ENCODE data around the gene KLHL21.
A peak's percentile ranks its signal among the peaks of the same experiment; 100 is the strongest.
"Not testable (repeated sequence)": the region's sequence is repeated elsewhere in the genome, so short reads cannot be mapped to it uniquely, and the experiment has no call there.

The KLHL21 gene

DNA sequence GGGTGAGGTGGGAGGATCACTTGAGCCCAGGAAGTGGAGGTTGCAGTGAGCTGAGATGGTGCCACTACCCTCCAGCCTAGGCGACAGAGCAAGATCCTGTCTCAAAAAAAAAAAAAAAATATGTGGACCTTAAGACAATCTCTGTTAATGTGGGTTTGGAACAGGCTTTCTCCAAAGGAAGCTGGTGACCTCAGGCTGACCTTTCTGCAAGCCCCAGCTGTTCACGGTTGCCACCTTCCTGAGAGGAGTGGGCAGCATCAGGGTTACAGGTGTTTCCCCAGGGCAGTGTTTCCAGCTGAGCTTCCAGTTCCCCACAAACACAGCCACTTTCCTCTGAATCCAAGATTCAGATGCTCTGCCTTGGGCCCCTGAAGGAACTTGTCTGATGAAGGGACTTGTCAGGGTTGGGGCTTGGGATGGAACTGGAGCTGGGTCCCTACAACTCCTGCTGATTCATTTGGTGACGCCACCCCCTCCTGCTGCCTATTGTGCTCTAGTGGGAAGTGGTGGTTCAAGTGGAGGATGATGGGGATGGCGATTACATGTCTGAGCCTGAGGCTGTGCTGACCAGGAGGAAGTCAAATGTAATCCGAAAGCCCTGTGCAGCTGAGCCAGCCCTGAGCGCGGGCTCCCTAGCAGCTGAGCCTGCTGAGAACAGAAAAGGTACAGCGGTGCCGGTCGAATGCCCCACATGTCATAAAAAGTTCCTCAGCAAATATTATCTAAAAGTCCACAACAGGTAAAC, 20.9 kb downstream of the KLHL21 start:
- no peak for DNase-seq

- no peak for DNase-seq
These were observed 21.9 kb downstream of the KLHL21 start for GRCh38 chr1:6580593-6581409.

DNA sequence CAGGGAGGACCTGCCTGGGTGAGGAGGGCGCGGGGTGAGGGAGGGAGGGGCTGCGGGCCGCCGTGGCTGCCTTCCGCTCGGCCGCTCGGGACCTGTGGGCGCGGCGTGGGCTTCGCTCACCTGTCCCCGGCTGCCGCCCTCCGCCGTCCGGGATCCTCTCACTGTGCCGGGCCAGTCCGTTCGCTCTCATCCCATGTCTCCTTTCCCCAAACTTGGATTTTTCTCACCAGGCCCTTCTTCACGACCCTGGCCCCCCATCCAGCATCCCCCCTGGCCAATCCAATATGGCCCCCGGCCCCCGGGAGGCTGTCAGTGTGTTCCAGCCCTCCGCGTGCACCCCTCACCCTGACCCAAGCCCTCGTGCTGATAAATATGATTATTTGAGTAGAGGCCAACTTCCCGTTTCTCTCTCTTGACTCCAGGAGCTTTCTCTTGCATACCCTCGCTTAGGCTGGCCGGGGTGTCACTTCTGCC, 22.5 kb downstream of the KLHL21 start:
- DNase-seq: no peak

GRCh38 chr1:6579374-6580118, 23.1 kb downstream of the KLHL21 start, which contains the start of gene ZBTB48:
Gene ZBTB48 (plus strand): TSS chr1:6579994. CDS start chr1:6580610, 616 bp downstream.
- peak; percentile 98 for DNase-seq

GRCh38 chr1:6578624-6579373, 23.9 kb downstream of the KLHL21 start:
- no peak for DNase-seq

DNA sequence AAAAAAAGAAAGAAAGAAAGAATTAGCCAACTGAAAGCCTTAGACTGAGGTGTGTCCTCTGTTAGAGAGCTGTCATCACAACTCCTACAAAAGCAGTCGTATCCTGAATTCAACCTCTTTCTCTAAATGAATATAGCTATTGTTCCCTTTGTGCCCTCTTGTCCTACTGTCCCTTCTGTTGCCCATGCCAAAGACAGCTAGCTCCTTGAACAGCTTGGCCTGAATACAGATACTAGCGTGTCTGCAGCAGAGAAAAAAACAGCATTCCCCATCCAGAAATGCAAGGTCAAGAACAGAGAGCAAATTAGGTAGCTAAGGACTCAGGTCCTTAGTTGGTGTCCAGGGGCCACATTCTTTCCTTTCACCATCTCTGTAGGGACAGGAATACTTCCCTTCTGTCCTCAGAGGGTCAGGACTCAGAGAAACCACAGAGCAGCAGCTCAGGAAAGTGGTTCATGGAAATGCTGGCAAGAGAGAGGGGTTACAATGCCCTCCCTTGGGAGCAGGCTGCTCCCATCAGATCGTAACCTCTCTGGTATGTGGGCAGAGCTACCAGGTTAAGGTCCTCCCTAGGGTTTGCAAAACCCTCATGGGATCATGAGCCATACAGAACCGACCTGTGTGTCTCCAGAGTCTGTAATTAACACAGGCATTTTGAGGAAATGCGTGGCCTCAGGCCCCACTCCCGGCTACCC, 24.7 kb downstream of the KLHL21 start:
- no peak for DNase-seq

GRCh38 chr1:6574818-6575217, 27.9 kb downstream of the KLHL21 start:
- DNase-seq: no peak

DNA sequence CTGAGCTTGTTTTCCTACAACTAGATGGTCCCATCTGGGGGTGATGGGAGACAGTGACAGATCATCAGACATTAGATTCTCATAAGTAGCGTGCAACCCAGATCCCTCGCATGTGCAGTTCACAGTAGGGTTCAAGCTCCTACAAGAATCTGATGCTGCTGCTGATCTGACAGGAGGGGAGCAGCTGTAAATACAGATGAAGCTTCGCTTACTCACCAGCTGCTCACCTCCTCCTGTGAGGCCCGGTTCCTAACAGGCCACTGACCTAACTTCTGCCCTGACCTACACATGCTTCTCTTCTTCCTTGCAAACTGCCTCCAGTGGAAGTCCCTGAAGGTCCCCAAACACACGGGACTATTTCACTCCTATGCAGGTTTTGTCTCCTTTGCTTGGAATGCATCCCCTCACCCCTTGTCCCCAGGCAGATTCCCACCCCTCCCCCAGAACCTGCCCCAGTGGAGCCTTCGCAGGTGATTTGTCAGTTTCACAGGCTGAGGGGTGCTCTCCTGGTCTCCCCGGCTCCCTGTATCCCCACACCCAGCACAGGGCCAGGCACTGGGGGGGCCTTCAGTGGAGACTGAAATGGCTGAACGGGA, 28.5 kb downstream of the KLHL21 start:
- DNase-seq: no peak

DNA sequence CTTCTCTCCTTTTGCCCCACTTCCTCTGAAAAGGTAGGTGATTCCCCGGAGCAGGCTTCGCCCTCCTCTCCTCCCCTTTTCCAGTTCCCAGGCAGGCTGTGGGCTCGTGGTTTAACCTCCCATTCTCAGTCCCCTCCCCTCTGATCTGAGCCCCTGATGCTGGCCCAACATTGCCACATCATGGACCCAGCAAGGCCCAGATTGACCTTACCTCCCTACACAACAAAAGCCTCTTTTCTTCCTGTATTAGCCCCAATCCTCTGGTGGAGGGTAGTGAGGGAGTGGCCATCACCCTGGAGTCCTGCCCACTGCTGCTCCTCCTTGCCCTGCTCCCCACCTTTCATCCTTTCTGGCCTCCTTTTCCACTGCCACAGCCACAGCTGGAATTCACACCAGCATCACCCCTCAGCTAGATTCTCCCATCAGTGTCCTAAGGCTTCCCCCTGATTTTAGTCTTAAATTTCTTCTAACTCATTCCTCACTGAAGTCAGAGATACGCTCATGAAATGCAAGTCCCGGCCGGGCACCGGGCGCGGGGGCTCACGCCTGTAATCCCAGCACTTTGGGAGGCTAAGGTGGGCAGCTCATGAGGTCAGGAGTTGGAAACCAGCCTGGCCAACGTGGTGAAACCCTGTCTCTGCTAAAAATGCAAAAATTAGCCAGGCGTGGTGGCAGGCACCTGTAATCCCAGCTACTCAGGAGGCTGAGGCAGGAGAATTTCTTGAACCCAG, 29.9 kb downstream of the KLHL21 start:
- DNase-seq: no peak

GRCh38 chr1:6570987-6571386, 31.7 kb downstream of the KLHL21 start:
- no peak for DNase-seq

DNA sequence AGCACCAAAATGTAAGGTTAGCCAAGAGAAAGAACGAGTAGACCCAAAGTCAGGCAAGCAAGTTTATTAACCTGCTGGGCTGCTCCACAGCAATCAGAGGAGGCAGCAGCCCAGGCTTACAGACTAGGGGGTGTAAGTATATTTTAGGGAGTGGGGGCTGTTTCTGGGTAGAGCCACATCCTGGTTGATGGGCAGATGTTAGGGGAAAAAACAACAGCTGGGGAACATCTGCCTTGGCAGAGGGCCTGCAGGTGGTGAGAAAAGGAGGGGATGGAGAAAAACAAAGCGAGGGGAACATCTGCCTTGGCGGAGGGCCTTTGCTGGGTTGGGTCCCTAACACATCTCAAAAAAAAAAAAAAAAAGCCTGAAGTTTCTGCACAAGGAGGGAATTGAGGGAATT, 32.6 kb downstream of the KLHL21 start:
- DNase-seq: no peak

DNA sequence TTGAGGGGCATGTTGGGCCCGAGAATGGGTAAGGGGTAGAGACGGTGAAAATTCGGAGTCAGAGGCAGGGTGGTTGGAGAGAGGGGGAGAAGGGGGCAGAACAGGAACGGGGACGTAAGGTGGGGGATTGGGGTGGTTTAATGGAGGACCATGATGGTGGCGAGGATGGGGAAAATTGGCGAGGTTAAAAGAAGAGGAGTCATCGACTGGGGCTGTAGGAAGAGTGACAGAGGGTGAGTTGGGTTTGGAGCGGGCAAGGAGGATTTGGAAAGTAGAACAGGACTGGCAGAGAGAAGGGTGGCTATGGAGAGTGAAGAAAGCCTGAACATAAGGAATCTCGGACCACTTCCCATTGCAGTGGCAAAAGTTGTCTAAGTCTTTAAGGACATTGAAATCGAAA, 33.6 kb downstream of the KLHL21 start:
- DNase-seq: no peak

DNA sequence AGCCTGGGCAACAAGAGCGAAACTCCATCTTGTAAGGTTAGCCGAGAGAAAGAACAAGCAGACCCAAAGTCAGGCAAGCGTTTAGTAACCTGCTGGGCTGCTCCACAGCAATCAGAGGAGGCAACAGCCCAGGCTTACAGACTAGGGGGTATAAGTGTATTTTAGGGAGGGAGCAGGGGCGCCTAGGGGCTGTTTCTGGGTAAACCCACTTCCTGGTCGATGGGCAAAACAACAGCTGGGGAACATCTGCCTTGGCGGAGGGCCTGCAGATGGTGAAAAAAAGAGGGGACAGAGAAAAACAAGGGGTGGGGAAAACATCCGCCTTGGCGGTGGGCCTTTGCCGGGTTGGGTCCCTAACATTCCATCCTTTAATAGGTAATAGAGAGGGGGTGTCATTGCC, 42.4 kb downstream of the KLHL21 start:
- DNase-seq: no peak

DNA sequence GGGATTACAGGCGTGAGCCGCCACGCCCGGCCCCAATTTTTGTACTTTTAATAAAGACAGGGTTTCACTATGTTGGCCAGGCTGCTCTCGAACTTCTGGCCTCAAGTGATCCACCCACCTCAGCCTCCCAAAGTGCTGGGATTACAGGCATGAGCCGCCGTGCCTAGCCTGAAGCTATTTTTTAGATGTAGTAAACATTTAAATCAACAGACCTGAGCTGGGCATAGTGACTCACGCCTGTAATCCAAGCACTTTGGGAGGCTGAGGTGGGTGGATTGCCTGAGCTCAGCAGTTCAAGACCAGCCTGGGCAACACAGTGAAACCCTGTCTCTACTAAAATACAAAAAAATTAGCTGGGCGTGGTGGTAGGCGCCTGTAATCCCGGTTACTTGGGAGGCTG, 43.5 kb downstream of the KLHL21 start:
- not testable (repeated sequence) for DNase-seq

GRCh38 chr1:6557597-6557996, 45.1 kb downstream of the KLHL21 start:
- DNase-seq: no peak

GRCh38 chr1:6554907-6555778, 47.5 kb downstream of the KLHL21 start, which contains the start of gene TAS1R1:
Gene TAS1R1 (plus strand): TSS chr1:6555307. CDS start chr1:6555374, 67 bp downstream.
- no peak for DNase-seq

- DNase-seq: peak; percentile 95
These were observed 48.4 kb downstream of the KLHL21 start, which contains the start of gene NOL9 for GRCh38 chr1:6554031-6554906. Gene NOL9 (minus strand): TSS chr1:6554513. CDS start chr1:6554502, 11 bp downstream.

GRCh38 chr1:6547301-6547700, 55.4 kb downstream of the KLHL21 start:
- no peak for DNase-seq
